ENCODE measurements around the gene SEMA5A.

Gene SEMA5A

DNA sequence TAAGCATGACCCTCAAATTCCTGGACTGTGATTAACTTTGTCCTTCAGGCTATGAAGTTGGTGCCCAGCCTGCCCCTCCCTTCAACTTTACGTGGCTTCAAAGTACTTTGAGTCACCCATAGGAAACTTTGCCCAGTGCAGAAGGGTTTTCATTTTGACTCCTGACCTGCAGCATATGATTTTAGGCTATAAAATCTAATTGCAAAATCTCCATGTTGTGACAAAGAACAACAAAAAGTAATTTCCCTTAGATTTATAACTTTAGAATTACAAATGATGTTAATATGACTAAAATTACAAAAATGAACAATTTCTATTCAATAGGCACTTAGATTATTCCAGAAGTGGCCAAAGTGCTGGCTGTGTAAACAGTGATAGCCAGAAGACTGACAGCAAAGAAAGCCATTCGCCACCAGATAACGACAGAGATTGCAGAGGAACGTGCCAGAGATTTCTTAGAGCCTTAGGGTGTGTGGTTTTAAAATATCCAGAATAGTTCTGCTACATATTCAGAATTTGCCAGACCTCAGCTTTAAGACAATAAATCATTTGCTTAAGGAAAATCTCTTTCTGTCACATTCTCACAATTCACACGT is 197.4 kb downstream of the SEMA5A start:
- no peak for DNase-seq

DNA sequence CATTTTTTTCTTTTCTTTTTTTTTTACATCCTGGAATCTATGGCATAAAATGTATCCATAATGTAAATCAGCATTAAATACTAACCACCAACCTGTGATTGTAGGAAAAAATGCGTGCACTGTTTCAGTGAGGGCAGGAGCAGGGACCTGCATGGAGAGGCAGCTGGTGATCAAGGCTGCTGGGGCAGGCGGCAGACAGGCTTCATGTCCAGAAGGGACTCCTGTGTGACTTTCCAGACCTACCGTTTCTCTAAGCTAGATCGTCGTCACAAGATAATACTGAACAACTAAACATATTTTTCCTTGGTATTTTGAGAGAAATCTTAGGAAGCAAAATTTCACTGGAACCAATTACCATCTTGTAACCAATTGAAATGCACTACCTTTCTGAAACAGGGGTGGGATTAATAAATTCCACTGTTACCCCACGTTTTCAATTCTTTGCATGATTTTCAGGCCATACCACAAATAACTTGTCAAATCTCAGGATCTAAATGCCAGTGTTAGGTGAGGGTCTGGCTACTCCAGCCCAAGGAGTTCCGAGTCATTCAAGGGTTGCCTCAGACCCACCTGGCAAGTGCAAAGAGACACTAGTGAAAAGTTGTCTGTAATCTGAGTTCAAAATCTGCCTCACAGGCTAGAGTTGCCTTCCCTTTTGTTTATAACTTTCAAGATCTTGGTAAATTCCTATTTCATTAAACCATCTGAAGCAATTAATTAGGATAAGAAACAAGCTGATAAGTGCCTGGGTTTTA is 198.2 kb downstream of the SEMA5A start:
- DNase-seq, result no peak

DNA sequence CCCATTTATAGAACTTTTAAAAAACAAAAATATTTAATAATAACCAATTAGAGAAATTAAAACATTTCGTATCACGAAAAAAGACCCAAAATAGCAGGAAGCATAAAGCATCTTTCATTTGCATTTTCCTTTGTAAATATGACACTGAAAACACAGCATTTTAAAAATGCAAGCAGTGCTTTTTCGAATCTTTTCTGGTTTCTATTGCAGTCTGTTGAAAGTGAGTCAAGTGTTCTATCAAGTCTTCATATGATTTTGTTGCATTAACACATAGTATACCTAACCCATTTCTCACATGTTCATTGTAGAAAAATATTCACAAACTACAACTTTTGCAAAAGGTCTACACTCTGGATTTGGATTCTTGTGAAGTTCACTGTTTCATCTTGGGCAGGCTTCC is 198.8 kb downstream of the SEMA5A start:
- DNase-seq, result no peak

DNA sequence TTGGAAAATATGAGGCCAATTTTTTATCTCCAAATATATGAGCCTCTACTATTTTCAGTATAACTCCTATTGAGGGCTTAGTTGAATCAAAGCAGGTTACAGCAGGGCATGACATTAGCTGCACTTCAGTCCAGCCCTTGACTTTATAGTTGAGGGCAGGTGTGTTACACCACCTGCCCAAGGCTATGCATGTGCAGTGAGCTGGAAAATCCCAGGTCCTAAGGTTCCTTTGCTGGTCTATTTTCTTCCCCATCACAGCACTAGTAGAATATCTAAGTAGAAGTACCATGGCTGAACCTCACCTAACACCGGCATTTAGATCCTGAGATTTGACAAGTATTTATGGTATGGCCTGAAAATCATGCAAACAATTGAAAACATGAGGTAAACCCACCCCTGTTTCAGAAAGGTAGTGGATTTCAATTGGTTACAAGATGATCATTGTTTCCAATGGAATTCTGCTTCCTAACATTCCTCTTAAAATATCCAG is 201.1 kb downstream of the SEMA5A start:
- no peak for DNase-seq

DNA sequence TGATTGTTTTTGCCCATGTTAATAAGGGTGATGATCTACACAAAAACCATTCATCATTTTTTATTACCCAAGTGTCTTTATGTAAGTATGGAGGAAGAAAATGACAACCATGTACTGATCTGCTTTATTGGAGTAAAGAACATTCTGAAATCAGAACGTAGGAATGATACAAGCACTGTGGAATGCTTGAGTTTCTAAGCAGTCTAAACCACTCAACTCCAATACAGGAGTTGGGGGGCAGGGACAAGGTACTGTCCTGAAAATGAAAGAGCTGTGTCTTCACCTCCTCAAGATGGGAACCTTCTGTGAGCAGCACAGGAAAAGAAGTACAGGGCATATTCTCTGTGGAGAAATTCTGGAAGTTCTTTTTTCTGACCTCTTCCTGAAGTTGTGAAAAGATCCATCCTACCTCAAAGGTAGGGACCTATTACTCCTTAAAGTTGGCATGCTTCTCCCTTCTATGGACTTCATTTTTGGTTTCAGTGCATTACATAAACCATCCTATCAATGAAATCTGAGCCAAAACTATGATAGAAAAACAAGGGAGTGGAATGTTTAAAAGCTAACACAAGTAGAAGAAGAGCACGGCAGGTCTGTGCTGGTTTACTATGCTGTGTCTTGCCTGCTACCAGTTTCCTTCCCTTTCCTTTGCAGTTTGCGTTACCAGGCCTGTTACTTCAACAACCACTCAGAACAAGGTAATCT is 202.6 kb downstream of the SEMA5A start:
- DNase-seq, result no peak

DNA sequence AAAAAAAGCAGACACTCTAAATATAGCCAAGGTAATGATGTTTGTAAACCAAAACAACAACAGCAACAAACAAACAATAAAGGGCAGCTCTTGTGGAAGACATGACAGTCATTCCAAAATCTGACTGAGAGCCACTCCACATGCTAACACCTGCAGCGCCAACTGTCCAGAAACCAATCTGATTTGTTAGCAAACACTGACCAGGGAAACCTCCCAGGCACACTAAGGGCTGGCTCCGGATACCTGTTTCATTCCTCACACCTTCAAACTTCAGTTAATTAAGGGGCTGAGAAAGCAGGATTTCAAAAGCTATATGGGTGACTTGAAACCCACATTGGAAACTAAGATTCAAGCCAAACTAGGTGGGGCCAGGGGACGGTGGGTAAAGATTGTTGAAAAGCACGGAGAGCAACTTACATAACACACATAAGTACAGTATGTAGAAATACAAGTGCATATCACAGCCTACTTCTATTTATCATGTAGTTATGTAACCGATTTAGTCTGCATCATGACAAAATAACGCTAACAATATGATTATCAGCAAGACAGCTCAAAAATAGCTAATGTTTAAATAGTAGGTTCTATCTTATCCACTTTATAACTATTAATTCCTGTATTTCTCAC is 203.6 kb downstream of the SEMA5A start:
- no peak for DNase-seq

DNA sequence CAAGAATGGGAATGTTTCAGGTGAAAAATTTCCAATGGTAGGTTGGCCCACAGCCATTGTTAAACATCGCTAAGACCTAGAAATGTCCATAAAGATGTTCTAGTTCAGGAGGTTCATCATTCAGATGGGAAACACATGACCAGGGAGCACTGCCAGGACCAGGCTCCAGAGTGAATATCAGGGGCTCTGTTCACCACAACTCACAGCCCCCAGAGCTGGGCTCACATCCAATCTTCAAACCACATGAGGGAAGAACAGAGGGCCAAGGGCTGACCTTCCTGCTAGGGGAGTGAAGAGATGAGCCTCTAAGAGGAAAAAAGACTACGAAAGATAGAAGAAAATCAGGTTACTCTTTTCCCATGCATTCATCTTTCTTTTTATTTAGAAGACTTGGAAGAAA is 205.8 kb downstream of the SEMA5A start:
- no peak for DNase-seq

DNA sequence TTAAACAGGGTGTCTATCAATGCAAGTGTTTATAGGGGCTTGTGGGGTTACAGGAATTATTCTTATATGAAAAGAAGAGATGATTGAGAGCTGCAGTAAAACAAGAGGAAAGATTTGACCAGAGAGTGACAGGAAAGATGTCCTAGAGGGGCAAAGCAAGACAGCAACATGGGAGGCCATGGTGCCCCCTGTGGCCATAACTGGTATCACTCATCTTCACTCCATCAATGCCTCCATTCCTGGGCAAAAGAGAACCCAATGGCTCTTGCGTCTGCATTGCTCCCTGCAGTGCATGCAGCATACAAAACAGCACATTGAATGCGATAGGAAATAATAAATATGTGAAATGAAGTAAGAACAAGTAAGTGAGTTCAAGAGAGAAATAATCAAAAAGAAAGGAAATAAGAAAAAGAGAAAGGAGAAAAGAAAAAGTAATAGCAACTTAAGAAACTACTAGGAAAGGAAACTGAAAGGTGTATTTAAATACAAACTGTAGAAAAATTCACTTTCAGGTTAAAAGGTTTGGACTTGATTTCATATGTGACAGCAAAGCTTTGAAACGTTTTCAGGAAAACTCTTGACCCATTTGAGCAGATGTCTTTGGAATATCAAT is 206.6 kb downstream of the SEMA5A start:
- DNase-seq, result no peak

DNA sequence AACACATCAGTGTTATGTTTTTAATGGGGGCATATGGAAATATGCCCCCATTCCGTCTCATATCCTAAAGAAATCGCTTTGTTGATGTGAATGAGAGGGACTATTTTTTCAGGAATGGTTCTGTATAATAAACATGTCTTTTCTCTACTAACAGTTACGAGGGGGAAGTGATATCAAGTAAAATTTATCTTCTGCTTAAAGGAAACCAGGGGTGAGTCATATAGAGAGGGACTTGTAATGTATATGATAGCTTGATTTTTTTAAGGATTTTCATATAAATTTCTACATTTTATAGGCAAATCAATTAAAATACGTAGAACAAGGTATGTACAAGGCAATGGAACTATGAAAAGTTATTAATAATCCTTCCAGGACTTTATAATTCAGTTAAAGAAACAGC is 207.1 kb downstream of the SEMA5A start:
- no peak for DNase-seq

DNA sequence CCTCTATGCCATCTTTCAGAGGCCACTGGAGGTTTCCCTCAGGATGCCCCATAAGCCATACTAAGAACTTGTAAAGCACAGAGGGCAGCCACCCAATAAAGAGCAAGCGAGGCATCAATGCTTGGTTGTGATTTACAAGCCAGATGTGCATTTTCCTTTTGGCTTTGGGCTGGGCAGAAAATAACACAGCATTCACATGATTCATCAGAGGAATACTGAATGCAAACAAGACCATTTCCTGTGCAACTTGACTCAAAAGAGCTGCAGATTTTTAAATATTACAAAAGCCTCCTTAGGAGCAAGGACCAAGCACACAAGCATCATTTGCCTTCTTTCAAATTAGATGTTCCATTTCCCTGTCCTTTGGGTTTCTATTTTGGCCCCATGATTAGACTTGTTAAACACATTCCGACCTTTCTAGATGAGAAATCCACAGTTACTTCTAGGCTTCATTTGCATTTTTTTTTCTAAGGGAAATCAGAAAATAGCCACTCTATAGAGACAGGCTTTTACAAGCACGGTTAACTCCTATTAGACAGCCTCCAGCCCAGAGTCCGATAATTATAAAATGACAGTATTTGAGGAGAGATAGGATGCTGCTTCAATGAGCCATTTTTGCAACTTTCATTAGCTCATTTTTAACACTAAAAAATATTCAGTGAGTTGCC is 207.8 kb downstream of the SEMA5A start:
- DNase-seq, result no peak

DNA sequence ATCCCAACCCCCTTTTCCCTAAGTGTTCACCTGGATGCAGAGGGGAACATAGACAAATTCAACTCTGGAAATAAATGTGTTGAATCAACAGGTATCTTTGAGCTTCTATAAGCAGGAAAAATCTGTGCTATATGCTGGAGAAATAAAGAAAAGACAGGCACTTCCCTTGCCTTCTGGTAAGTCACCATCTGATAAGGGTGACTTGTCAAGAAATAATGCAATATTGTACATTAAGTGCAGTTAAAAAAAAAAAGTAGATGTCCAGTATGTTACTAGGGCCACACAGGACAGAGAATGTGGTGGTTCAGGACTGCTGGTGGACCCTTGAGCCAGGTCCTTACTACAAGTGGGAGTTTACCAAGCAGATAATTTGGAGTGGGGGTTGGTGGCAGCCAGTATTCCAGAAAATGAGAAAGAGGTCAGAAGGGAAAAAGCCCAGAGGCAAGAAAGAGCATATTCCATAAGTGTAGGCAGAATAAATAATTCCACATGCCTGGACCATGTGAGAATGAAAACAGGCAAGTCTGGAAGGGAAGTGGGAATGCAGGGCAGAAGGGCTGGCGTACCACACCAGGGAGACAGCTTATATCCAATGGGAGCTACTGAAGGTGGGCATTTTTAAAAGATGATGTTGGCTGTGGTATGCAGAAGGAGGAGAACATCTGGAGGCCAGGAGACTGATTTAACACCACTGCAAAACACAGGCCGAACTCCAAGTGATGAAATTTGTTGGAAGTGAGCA is 209.9 kb downstream of the SEMA5A start:
- DNase-seq, result no peak

DNA sequence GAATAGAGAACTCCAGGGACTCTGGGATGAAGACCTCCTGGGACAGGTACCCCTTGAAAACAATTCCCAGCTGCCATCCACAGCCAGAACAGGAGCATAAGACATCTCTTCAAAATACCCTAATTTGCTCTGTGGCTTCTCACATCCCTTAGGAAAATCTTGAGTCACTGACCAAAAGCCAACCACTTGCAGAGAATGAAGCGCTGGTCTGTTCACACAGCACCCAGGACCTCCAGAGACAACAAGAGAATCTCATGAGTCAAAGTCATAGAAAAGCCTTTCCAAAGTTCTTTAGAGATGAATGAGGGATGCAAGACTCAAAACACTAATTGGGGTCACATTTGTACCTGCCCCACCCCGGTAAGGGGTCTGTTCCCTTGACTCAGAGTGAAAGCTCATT is 210.6 kb downstream of the SEMA5A start:
- DNase-seq, result no peak

DNA sequence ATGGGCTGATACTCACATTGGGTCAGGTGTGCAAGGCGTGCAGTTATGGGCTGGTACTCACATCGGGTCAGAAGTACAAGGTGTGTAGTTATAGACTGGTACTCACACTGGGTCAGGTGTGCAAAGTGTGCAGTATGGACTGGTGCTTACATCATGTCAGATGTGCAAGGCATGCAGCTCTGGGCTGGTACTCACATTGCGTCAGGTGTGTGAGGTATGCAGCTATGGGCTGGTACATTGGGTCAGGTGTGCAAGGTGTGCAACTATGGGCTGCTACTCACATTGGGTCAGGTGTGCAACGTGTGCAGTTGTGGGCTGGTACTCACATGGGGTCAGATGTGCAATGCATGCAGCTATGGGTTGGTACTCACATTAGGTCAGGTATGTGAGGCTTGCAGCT is 213.8 kb downstream of the SEMA5A start:
- no peak for DNase-seq

DNA sequence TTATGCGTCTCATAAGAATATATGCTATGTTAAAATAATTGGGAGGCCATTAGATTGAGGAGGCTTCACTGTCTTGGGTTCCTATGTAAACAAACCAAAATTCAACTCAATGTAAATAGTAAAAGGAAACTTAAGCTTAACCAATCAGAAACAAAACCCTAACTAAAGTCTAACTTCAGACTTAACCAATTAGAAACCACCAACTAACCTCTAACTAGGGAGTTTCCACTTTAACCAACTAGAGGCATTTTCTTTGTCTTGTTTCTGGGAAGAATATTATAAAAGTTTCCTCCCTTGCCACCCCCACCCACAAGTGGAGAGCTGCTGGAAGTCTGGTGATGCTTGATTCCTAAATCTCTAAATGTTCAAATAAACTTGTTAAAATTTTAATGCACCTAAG is 214.5 kb downstream of the SEMA5A start:
- no peak for DNase-seq

DNA sequence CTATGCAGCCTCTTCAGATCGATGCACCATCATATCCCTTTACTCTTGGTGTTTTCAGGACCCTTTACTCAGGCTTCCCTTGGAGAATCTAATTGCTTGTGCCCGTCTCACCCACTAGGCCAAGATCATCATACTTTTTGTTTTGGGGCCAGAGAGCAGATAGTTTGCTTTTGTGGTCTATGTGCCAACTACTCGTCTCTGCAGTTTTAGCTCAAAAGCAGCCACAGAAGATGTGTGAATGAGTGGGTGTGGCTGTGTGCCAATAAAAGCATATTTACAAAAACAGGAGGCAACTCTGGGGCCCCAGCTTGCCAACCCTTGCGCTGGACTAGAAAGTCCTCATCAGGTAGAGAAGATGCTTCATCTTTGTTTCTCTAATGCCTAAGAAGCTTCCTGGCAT is 216.8 kb downstream of the SEMA5A start:
- no peak for DNase-seq

DNA sequence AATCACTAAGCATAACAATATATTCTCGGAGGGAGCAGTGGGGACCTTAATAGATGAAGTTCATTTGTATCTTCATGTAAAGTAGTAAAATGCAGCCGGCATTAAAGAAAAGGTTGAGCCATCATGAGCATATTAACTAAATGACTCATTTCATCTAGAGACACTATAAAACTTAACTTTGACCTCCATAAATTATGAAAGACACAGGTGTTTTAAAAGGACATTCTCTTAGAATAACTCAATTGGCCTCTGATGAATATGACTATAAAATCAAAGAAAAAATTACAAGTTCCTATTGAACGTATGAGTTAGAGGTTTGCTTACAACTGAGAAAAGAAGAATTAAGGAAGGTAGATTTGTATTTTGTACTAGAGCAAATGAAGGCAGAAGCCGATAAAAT is 220.3 kb downstream of the SEMA5A start:
- DNase-seq, result no peak

DNA sequence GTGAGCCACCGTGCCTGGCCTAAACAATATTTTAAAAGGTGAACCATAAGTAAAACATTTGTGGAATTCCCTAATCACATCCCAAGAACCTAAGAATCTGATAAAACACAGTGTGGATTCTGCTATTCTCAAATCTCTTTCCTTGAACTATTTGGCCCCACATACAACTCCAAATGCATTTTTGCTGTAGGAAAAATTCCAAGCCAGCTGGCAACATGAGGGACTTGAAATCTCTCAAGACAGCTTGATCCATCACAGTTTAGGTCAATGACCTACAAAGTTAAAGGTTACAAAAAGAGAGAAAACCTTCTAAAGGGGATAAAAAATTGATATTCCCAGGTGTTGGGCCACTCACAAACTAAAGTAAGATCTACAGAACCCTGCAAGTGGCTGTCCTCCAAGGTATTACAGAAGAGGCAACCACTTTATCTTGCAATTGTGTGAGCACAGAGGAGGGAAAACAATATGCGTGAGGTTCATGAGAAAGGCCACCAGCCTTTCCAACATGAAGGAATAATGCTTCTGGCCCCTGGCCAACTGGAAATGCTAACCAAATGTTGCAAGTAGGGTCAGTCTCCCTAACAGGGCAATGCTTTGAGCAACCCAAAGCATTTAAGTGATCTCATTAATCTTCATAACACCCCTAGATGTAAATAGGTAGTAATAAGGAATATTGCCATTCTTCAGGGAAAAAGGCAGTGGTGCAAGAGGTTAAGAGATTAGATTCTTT is 221.4 kb downstream of the SEMA5A start:
- DNase-seq, result no peak

DNA sequence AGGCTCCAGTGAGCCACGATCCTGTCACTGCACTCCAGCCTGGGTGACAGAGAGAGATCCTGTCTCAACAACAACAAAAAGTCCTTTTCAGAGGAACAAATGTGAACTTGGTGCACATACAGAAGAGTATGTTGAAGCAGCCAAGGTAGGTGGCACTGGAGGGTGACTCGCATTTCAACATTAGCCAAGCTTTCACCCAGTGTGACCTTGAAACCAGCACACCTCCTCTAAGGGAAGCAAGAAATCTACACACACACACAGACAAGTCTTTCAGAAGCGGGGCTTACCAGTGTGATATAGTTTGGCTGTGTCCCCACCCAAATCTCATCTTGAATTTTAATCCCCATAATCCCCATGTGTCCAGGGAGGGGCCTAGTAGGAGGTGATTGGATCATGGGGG is 225.2 kb downstream of the SEMA5A start:
- no peak for DNase-seq

DNA sequence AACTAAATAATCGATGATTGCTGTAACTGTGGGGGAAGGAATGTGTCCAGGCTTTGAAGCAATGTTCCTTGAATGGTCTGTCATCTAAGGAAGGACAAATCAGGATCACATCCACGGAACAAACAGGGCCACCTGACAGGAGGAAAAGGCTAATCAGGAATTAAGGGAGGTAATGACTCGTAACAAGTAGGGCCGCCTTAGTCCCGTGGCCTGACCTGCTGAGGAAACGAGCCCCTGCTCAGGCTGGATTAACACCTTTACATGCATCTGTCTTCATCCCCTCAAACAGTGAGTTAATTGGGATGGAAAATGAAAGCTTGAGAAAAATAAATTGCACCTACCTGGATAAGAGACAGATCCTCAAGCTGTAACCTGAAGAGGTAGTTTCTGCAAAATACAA is 227.8 kb downstream of the SEMA5A start:
- DNase-seq, result no peak

DNA sequence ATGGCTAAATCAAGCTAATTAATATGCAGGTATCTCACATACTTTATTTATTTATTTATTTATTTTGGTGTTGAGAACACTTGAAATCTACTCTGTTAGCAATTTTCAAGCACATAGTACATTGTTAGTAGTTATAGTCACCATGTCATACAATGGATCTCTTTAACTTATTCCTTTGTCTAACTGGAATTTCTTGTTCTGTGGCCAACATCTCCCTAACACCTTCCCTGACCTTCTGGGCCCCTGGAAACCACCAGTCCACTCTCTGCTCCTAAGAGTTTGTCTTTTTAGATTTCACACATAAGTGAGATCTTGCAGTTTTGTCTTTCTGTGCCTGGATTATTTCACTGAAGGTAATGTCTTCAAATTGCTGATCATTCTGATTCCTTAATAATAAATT is 229.1 kb downstream of the SEMA5A start:
- no peak for DNase-seq

DNA sequence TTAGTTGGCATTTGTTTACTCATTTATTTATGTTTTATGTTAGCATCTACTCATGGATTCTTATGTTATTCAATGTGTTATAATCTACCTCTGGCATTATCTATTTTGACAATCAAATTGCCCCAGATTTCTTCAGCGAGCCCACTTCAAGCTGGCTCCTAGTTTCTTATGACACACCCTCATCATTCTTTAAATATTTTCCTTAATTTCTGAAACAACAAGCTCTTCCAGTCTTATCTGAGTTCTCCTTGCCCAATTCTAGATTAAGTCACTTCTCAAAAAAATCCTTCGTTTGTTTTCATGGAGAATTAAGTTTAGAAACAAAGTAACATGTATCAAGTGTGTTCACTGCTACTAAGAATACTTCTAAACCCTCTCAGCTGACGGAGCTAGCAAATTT is 229.8 kb downstream of the SEMA5A start:
- DNase-seq, result no peak

Measured in CD4-positive, alpha-beta T cell treated with Interferon alpha-2 for 1 hour (primary cell).